EH (cell line): Measurements from ENCODE around the gene NOB1.
"Not testable (repeated sequence)": the region's sequence is repeated elsewhere in the genome, so short reads cannot be mapped to it uniquely, and the experiment has no call there.

Experiments used
- DNase-seq: peaks from one replicate; pipeline ENCODE4 v3.0.0-alpha.2; 2015; ENCODE audit warnings: low read depth

Gene NOB1

GRCh38 chr16:69754469-69755310 lies at the start of gene NOB1:
TSS of gene NOB1 (minus strand) at chr16:69754926. CDS start at chr16:69754910, 16 bp downstream.
- DNase-seq = peak; percentile 97

DNA sequence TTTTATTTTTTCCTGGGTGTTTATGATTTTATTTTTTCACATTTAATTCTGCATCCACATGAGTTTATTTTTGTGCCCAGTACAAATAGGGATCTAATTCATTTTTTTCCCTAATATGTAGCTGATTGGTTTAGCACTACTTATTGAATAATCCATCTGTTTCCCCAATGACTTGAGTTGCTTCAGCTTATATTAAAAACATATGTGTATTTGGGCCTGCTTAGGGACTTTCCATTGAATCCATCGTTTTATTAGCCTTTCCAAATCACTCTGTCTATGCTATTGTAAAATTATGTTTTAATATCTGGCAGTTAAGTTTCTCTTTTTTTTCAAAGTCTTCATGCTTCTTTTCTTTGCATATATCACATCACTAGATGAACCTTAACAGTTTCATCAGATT lies 49.6 kb upstream of the NOB1 start:
- no peak for DNase-seq

DNA sequence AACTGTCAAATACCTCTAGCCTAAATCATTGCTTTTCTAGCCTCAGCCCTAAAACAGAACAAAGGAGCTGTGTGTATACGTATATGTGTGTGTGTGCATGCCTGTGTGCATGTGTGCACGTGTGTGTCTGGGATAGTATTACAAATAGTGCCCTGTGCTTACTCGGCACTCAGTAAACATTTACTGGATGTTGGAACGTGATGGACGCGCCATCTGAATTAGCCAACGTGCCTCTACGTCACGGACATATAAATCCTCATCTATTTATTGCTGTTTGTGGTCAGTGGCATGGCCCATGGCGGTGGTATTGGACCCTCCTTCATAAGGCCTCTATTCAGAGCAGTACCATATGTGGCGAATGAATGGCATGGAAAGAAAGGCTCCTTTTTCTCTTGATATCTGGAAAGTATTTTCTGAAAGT lies 44.9 kb upstream of the NOB1 start:
- peak; percentile 45 for DNase-seq

DNA sequence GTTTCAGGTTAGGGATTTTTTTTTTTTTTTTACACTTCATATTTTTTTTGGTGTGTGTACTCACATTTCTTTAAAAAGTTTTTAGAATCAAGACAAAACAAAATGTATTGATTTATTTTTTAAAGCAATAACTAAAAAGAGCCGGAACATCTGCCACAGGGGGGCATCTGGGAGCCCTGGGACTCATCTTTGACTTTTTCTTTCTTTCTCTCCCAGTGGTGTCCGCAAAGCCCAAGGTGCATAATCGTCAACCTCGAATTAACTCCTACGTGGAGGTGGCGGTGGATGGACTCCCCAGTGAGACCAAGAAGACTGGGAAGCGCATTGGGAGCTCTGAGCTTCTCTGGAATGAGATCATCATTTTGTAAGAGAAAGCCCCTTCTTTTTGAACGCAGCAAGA lies 43.7 kb upstream of the NOB1 start:
- peak; percentile 12 for DNase-seq

- peak; percentile 73 for DNase-seq
These were observed 41.8 kb upstream of the NOB1 start for GRCh38 chr16:69796285-69797118.

DNA sequence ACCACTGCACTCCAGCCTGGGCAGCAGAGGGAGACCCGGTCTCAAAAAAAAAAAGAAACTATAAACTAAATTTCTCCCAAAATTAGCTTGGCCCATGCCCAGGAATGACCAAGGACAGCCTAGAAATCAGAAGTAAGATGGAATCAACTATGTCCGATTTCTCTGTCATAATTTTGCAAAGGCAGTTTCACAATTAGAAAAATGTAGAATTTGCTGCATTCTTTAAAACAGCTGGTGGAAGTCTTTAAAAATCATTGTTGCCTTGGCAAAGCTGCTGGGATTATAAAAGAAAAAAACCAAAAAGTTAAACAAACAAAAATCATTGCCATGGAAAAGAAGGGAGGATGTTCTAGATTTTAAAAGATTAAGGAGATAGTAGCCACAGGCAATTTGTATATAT lies 39.8 kb upstream of the NOB1 start:
- no peak for DNase-seq

DNA sequence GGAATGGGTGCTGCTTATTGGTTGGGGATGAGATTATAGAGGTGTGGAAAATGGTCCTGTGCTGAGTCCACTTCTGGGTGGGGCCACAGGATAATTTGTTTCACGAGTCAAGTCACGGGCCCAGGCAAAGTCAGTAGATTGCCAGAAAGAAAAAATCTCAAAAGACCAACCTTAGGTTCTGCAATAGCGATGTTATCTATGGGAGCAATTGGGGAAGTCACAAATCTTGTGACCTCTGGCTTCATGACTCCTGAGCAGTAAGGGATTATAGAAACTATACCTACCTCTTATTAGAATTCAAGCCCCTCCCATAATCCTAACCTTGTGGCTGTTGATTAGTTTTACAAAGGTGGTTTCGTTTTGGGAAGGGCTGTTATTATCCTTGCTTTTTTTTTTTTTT lies 38.8 kb upstream of the NOB1 start:
- no peak for DNase-seq

GRCh38 chr16:69791391-69791847 lies 36.7 kb upstream of the NOB1 start:
- not testable (repeated sequence) for DNase-seq

DNA sequence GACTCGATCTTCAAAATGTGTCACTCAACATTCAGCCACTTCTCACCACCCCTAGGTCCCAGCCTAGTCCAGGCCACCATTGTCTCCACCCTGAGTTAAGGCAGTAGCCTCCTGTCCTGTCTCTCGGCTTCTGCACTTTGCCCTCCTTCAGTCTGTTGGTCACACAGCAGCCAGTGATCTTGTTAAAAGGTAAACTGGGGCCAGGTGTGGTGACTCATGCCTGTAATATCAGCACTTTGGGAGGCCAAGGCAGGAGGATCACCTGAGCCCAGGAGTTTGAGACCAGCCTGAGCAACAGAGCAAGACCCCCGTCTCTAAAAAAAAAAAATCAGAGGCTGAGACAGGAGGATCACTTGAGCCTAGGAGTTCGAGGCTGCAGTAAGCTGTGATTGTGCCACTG lies 33.2 kb upstream of the NOB1 start:
- no peak for DNase-seq

DNA sequence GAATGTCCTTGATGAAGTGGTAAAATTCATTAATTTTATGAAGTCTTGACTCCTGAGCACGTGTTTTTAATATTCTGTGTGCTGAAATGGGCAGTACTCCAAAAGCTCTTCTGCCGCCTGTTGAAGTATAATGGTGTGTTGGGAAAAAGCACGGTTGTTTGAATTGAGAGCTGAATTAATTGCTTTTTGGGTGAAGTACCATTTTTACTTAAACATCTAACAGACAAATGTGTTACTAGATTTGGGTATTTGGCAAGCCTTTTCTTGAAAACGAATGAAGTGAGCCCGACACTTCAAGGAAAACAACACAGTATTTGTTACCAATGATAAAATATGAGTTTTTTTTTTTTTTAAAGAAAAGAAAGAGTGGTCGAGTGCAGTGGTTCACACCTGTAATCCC lies 29.9 kb upstream of the NOB1 start:
- no peak for DNase-seq

DNA sequence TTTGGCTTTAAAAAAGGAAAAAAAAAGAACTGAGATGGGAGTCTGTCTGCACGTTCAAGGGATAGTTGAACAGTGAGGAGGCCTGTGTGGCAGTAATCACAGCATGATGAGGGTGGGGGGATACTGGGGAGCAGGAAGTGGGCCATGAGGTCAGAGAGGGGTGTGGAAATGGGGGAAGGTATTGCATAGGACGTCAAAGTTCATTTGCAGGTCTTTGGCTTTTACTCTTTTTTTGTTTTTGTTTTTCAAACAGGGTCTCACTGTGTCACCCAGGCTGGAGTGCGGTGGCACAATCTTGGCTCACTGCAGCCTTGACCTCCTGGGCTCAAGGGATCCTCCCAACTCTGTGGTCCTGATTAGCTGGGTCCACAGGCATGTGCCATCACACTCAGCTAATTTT lies 26.4 kb upstream of the NOB1 start:
- no peak for DNase-seq

GRCh38 chr16:69779724-69780123 lies 25.0 kb upstream of the NOB1 start:
- DNase-seq = no peak

DNA sequence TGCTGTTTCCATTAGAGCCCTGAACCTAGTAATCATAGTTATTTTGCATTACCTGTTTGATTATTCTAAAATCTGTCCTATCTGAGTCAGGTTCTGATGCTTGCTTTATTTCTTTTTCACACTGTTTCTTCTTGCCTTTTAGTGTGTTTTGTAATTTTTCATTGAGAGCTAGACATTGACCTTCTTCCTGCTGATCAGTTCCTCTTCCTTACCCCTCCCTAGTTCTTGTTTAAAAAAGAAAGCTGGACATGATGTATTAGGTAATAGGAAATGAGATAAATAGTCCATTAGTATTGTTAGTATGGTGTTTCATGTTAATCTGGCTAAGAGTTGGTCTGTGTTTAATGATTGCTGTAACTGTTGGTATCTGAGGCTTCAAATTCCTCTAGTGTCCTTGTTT lies 20.8 kb upstream of the NOB1 start:
- DNase-seq = no peak

GRCh38 chr16:69773260-69773947 lies 18.7 kb upstream of the NOB1 start:
- no peak for DNase-seq

DNA sequence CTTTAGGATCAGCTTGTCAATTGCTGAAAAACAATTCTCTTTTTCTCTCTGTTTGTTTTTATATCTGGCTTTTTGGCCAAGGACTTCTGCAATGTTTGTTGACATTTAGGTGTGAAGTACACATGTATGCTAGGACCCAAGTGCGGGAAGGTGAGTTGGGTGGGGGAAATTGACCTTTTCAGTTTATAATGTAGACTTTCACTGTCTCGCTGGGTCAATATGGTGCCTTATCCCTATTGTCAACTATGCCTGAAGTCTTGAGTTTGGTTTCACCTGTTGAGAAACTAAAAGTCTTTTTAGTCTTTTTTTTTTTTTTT lies 16.9 kb upstream of the NOB1 start:
- DNase-seq = no peak

DNA sequence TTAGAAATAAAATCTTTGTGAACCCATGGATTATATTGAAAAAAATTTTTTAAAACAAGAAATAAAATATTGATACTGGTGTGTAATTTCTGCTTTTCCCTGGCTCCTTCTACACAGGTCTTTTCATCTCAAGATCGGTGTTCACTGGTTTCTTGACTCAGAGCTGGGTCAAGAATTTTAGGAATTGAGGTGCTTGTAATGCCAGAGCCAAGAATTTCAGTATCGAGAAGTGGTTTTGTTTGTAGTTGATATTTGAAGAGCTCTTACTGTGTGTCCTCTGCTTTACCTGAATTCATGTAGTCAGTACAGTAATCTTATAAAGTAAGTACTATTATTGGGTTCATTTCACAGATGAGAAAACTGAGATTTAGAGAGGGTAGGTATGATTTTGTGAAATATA lies 14.7 kb upstream of the NOB1 start:
- no peak for DNase-seq

GRCh38 chr16:69768666-69769065 lies 13.9 kb upstream of the NOB1 start:
- no peak for DNase-seq

DNA sequence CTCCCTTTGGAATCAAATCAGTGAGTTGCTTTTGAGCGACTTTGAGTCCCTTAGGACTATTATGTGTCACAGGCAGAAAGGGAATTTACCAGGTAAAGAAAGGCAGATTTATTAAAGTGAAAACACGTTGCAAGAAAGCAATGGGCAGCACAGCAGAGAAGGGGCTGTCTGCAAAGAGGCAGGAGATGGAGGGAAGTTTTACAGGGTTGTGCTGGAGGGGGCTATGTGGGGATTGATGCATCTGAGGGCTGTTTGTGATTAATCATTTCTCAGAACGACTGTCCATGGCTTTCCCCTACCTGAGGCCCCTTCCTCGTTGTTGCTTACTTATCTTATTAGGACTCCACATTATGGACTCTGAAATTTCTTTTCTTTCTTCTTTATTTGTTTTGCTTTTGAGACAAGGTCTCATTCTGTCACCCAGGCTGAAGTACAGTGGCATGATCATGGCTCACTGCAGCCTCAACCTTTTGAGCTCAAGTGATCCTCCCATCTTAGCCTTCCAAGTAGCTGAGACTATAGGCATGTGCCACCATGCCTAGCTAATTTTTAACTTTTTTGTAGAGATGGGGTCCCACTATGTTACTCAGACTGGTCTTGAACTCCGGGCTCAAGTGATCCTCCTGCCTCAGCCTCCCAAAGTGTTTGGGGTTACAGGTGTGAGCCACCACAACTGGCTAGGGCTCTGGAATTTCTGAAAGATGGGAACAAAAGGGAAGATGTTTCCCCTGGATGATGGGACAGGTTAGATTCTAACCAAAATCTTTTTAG lies 12.9 kb upstream of the NOB1 start:
- DNase-seq = no peak

GRCh38 chr16:69763599-69763942 lies 8.8 kb upstream of the NOB1 start:
- peak; percentile 7 for DNase-seq

DNA sequence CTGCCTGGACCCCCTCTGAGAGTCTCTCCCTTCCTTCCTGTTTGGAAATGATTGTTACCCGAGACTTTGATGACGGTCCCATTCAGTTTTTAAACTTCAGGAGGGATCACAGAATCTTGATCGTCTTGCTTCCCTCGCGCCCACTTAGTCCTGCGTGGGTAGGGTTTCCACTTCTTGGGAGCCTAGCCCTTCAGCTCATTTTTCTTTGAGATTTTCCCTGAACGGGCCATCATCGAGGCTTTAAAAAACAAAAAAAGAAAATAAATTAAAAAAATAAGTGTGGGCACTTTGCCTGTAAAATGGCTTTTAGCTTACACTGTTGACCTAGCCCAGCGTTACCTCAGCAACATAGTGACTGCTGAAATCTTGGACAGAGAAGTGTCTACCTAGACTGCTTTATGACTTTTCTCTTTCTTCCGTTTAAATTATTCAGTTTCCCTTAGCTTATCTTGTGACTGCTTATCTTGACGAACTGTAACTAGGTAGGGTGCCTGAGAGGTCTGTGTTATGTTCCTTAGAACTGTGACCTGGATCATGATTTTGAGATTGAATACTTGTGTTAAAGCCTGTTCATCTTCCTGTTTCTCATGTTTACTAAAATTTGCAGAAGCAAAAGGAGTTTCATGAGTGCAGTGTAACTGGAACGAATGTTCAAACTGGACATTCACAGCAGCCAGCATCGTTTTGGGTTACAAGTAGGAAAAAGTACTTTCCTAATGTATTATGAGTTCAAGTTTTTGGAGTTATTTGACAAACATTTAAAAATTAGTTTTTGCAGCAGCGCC lies 8.3 kb upstream of the NOB1 start:
- DNase-seq = peak; percentile 46
